ENCODE data around the gene ACTN4. TPM values are rescaled to one million over a fixed set of nuclear protein-coding genes. Genes with fewer than 3 reads are reported as not detected.
A peak's percentile ranks its signal among the peaks of the same experiment; 100 is the strongest.

The ACTN4 gene
- total and polyA plus RNA-seq, 11 donors = 100 to 307 (median 149) TPM

DNA sequence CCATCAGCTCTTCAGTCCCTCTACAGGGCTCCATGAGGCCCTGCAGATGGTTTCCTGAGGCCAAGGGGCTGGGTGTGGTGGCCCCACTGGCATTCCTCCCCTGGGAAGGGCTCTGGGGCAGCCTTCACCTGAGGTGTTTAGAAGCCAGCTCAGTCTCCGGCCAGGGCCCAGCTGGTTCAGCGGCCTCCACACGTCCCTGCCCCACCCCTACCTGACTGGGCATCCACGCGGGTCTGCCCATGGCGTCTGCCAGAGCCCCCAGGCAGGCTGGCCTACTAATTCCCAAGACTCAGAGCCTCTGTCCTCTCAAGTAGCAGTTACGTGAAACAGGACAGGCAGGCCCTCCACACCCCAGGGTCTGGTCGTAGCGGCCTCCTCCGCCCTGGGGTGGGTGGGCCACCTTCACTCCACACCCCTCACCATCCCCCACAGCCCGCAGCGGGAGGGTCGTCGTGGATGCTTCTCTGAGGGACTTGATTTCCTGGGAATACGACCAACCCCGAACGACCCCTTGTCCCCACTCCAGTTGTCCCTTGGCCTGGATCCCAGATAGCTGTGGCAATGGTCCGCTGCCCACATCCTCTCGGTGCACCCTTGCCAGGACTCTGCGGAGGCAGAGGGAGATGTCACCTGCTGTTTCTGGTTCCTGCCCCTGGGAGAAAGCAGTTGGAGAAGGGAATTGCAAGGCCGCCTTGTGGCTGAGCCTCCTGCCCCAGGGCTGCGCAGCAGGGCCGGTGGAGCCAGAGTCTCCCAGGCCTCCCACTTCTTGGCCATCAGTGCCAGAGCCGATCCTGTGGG, 72.5 kb downstream of the ACTN4 start:
- Histone ChIP-seq H3K36me3 (peaks cover 0 to 100% (median 91%) of the 10 kb centered on the region in 9 donors), H3K4me1 (peaks cover 22 to 86% (median 63%) of the 10 kb centered on the region in 12 donors), H3K27me3 (no peaks in the 10 kb centered on the region), H3K27ac (peak overlapping the region; percentile 60 to 98 (median 89)), H3K4me3 (no peak overlapping the region), H3K9me3 (no peaks in the 10 kb centered on the region)
- intact Hi-C loops (cut with DNase I) = loop anchor here in 5 of 10 donors (2.0 to 10.0 kb wide), 6 partner anchors 55 to 175 kb away; partner anchors contain the start of genes ACTN4 (in 1 of the 5) and ECH1 (in 1 of the 5)
- DNase-seq (no peak), ATAC-seq (peak in 1 of 4 donors; percentile 1)
- WGBS, 4 donors = 37 to 52% (median 47%) methylated on average over 18 to 24 of the region's 24 CpGs
- peak in 1 of 2 donors; percentile 5 for TF ChIP-seq POLR2A (IDR thresholded peaks at IDR 0.05)
- TF ChIP-seq, protein P1, sequence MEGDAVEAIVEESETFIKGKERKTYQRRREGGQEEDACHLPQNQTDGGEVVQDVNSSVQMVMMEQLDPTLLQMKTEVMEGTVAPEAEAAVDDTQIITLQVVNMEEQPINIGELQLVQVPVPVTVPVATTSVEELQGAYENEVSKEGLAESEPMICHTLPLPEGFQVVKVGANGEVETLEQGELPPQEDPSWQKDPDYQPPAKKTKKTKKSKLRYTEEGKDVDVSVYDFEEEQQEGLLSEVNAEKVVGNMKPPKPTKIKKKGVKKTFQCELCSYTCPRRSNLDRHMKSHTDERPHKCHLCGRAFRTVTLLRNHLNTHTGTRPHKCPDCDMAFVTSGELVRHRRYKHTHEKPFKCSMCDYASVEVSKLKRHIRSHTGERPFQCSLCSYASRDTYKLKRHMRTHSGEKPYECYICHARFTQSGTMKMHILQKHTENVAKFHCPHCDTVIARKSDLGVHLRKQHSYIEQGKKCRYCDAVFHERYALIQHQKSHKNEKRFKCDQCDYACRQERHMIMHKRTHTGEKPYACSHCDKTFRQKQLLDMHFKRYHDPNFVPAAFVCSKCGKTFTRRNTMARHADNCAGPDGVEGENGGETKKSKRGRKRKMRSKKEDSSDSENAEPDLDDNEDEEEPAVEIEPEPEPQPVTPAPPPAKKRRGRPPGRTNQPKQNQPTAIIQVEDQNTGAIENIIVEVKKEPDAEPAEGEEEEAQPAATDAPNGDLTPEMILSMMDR (IDR thresholded peaks at IDR 0.05) = no peak

DNA sequence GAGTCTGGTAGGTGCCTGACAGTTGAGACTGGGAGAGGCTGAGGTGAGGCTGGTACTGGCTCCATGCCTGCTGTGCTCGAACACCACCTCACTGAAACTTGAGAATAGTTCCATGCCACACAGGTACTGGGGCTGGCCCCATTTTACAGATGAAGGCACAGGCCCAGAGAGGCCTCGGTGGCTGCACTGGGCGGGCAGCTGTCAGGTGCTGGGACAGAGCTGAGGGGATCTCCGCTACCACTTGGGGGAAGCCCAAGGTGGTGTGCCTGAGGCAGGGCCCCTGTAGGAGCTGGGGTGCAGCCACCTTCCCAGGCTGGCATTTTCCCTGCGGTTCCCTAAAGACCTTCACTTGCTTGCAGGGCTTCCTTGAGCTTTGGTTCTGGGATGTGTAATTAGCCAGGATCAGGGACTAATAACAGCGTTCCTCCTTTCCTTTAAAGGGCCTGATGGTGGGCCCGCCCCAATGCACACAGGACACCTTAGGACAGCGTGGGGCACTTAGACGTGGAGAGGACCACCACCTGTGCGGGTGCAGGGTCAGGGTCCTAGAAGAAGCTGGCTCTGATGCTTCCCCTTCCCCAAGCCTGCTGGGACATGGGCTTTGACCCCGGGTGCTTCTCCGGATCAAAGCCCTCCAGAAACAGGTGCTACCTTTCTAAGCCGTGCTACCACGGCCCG, 73.2 kb downstream of the ACTN4 start:
- peaks cover 0 to 100% (median 91%) of the 10 kb centered on the region in 9 donors for H3K36me3 ChIP-seq
- peaks cover 22 to 87% (median 61%) of the 10 kb centered on the region in 12 donors for H3K4me1 ChIP-seq
- H3K9me3 ChIP-seq = no peaks in the 10 kb centered on the region
- TF ChIP-seq, protein P1 (IDR thresholded peaks at IDR 0.05) = no peak
- no peak for TF ChIP-seq POLR2A (IDR thresholded peaks at IDR 0.05)
- ATAC-seq (no peak), DNase-seq (no peak)
- intact Hi-C loops (cut with DNase I) = loop anchor here in 3 of 10 donors (5.0 to 10.0 kb wide), 4 partner anchors 68 to 176 kb away; partner anchors contain the start of genes ACTN4 (in 1 of the 3) and ECH1 (in 1 of the 3)
- H3K27me3 ChIP-seq = no peaks in the 10 kb centered on the region
- peak overlapping the region; percentile 60 to 98 (median 89) for H3K27ac ChIP-seq
- H3K4me3 ChIP-seq = no peak overlapping the region
- 85 to 91% (median 88%) methylated on average over 12 to 15 of the region's 15 CpGs for WGBS, 4 donors

DNA sequence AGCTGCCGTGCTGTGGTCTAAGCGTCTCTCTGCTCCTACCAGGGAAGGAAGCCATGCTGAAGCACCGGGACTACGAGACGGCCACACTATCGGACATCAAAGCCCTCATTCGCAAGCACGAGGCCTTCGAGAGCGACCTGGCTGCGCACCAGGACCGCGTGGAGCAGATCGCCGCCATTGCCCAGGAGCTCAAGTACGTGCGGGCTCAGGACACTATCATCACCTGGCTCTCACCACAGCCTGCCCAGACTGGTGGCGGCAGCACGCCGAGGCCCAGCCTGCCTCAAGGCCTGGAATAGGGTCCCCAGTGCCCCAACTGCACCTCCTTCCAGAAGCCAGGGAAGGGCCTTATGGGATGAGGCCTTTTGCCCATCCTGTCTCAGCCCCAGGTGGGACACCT, 74.0 kb downstream of the ACTN4 start:
- H3K4me1 ChIP-seq = peaks cover 22 to 87% (median 58%) of the 10 kb centered on the region in 12 donors
- intact Hi-C loops (cut with DNase I) = loop anchor here in 3 of 10 donors (5.0 to 10.0 kb wide), 4 partner anchors 69 to 177 kb away; partner anchors contain the start of genes ACTN4 (in 1 of the 3) and ECH1 (in 1 of the 3)
- H3K9me3 ChIP-seq = no peaks in the 10 kb centered on the region
- H3K27ac ChIP-seq = peak overlapping the region; percentile 73 to 98 (median 89)
- H3K27me3 ChIP-seq = no peaks in the 10 kb centered on the region
- peaks cover 0 to 100% (median 91%) of the 10 kb centered on the region in 9 donors for H3K36me3 ChIP-seq
- no peak for TF ChIP-seq POLR2A (IDR thresholded peaks at IDR 0.05)
- TF ChIP-seq, protein P1 (IDR thresholded peaks at IDR 0.05) = no peak
- no peak for DNase-seq
- no peak overlapping the region for H3K4me3 ChIP-seq
- no peak for ATAC-seq
- WGBS, 4 donors = 63 to 81% (median 73%) methylated on average over 15 to 20 of the region's 20 CpGs

All from heart left ventricle (tissue), 16 donors.